SJSA1 (cell line): ENCODE data around the gene TTYH2. TPM values are rescaled to one million over a fixed set of nuclear protein-coding genes. Genes with fewer than 3 reads are reported as not detected.

Source experiments
- DNase-seq, 2 experiments: peaks; one replicate each; pipeline ENCODE4 v3.0.0-alpha.2; 2015 to 2020; ENCODE audit warnings: low spot score in 2 of 2, low read depth in 1 of 2
- H3K27ac ChIP-seq: fragments of 250-450 bp; sonication (Bioruptor Pico); 2 replicates; pipeline ENCODE4 v1.5.1; 2020; ENCODE audit warnings: mild to moderate bottlenecking, moderate library complexity
- H3K27me3 ChIP-seq: fragments of 250-450 bp; sonication (Bioruptor Pico); replicated peaks from 2 replicates; pipeline ENCODE4 v1.5.1; 2020; ENCODE audit warnings: mild to moderate bottlenecking, moderate library complexity
- H3K36me3 ChIP-seq: fragments of 250-450 bp; sonication (Bioruptor Pico); 2 replicates; pipeline ENCODE4 v1.5.1; 2020; ENCODE audit warnings: mild to moderate bottlenecking
- H3K4me1 ChIP-seq: fragments of 250-450 bp; sonication (Bioruptor Pico); replicated peaks from 2 replicates; pipeline ENCODE4 v1.6.1; 2021; ENCODE audit warnings: mild to moderate bottlenecking
- H3K4me3 ChIP-seq: fragments of 250-450 bp; sonication (Bioruptor Pico); 2 replicates; pipeline ENCODE4 v1.5.1; 2020; ENCODE audit warnings: mild to moderate bottlenecking
- H3K9me3 ChIP-seq: fragments of 250-450 bp; sonication (Bioruptor Pico); replicated peaks from 2 replicates; pipeline ENCODE4 v1.5.1; 2020; ENCODE audit warnings: mild to moderate bottlenecking
- total RNA-seq: library from RNA; depleted of rRNA; stranded (reverse); fragments of >200 nt; shearing (Covaris generic); gene quantifications from 2 replicates; pipeline ENCODE4 v1.2.3, GENCODE V29; 2014

TTYH2 gene
- total RNA-seq, 1 experiment from 2014 or later = 0.50 TPM

- H3K9me3 ChIP-seq = 0 out of 2 replicates have a peak, but pooled peaks cover 5% of the 10 kb centered on the region
- no peaks in the 10 kb centered on the region for H3K4me1 ChIP-seq
- no peaks in the 10 kb centered on the region for H3K36me3 ChIP-seq
- no peak overlapping the region for H3K27ac ChIP-seq
- H3K27me3 ChIP-seq = peaks cover 52% of the 10 kb centered on the region
- DNase-seq = no peak
- H3K4me3 ChIP-seq = no peak overlapping the region
Observed at GRCh38 chr17:74243013-74243755, 29.8 kb downstream of the TTYH2 start.

GRCh38 chr17:74244128-74244527, 30.8 kb downstream of the TTYH2 start:
- H3K27me3 ChIP-seq = peaks cover 57% of the 10 kb centered on the region
- no peaks in the 10 kb centered on the region for H3K4me1 ChIP-seq
- no peak for DNase-seq
- H3K4me3 ChIP-seq = no peak overlapping the region
- 0 out of 2 replicates have a peak, but pooled peaks cover 5% of the 10 kb centered on the region for H3K9me3 ChIP-seq
- no peaks in the 10 kb centered on the region for H3K36me3 ChIP-seq
- no peak overlapping the region for H3K27ac ChIP-seq

GRCh38 chr17:74244548-74244947, 31.2 kb downstream of the TTYH2 start:
- no peak overlapping the region for H3K27ac ChIP-seq
- H3K4me3 ChIP-seq = no peak overlapping the region
- no peaks in the 10 kb centered on the region for H3K36me3 ChIP-seq
- H3K27me3 ChIP-seq = peaks cover 53% of the 10 kb centered on the region
- H3K9me3 ChIP-seq = 0 out of 2 replicates have a peak, but pooled peaks cover 5% of the 10 kb centered on the region
- no peak for DNase-seq
- H3K4me1 ChIP-seq = no peaks in the 10 kb centered on the region

GRCh38 chr17:74245145-74245831, 31.9 kb downstream of the TTYH2 start:
- Histone ChIP-seq H3K4me3 (no peak overlapping the region), H3K4me1 (no peaks in the 10 kb centered on the region), H3K27me3 (peaks cover 57% of the 10 kb centered on the region), H3K9me3 (0 out of 2 replicates have a peak, but pooled peaks cover 5% of the 10 kb centered on the region), H3K27ac (no peak overlapping the region), H3K36me3 (no peaks in the 10 kb centered on the region)
- DNase-seq = no peak

GRCh38 chr17:74245871-74246270, 32.5 kb downstream of the TTYH2 start:
- no peak overlapping the region for H3K27ac ChIP-seq
- 0 out of 2 replicates have a peak, but pooled peaks cover 5% of the 10 kb centered on the region for H3K9me3 ChIP-seq
- H3K4me1 ChIP-seq = no peaks in the 10 kb centered on the region
- H3K4me3 ChIP-seq = no peak overlapping the region
- H3K36me3 ChIP-seq = no peaks in the 10 kb centered on the region
- no peak for DNase-seq
- H3K27me3 ChIP-seq = peaks cover 53% of the 10 kb centered on the region

GRCh38 chr17:74249590-74250270, 36.4 kb downstream of the TTYH2 start:
- Histone ChIP-seq H3K36me3 (no peaks in the 10 kb centered on the region), H3K27me3 (peaks cover 49% of the 10 kb centered on the region), H3K4me3 (no peak overlapping the region), H3K9me3 (0 out of 2 replicates have a peak, but pooled peaks cover 5% of the 10 kb centered on the region), H3K27ac (no peak overlapping the region), H3K4me1 (no peaks in the 10 kb centered on the region)
- no peak for DNase-seq

- H3K9me3 ChIP-seq = 0 out of 2 replicates have a peak, but pooled peaks cover 5% of the 10 kb centered on the region
Observed at GRCh38 chr17:74250324-74250995, 37.1 kb downstream of the TTYH2 start.

GRCh38 chr17:74251051-74251450, 37.7 kb downstream of the TTYH2 start:
- peaks cover 38% of the 10 kb centered on the region for H3K27me3 ChIP-seq
- no peaks in the 10 kb centered on the region for H3K36me3 ChIP-seq
- no peak overlapping the region for H3K4me3 ChIP-seq
- no peak overlapping the region for H3K27ac ChIP-seq
- H3K9me3 ChIP-seq = 0 out of 2 replicates have a peak, but pooled peaks cover 5% of the 10 kb centered on the region
- no peak for DNase-seq
- H3K4me1 ChIP-seq = no peaks in the 10 kb centered on the region

More at GRCh38 chr17:74250324-74250995, 37.1 kb downstream of the TTYH2 start:
- DNase-seq = no peak
- peaks cover 42% of the 10 kb centered on the region for H3K27me3 ChIP-seq
- H3K27ac ChIP-seq = no peak overlapping the region
- no peaks in the 10 kb centered on the region for H3K36me3 ChIP-seq
- H3K4me3 ChIP-seq = no peak overlapping the region
- no peaks in the 10 kb centered on the region for H3K4me1 ChIP-seq

- no peak for DNase-seq
- no peak overlapping the region for H3K27ac ChIP-seq
- H3K9me3 ChIP-seq = 0 out of 2 replicates have a peak, but pooled peaks cover 3% of the 10 kb centered on the region
- H3K4me3 ChIP-seq = no peak overlapping the region
- H3K27me3 ChIP-seq = peaks cover 33% of the 10 kb centered on the region
- H3K36me3 ChIP-seq = no peaks in the 10 kb centered on the region
- H3K4me1 ChIP-seq = no peaks in the 10 kb centered on the region
Observed at GRCh38 chr17:74251569-74251968, 38.2 kb downstream of the TTYH2 start.

GRCh38 chr17:74252211-74252610, 38.8 kb downstream of the TTYH2 start:
- no peak overlapping the region for H3K27ac ChIP-seq
- no peaks in the 10 kb centered on the region for H3K4me1 ChIP-seq
- H3K9me3 ChIP-seq = no peaks in the 10 kb centered on the region
- H3K4me3 ChIP-seq = no peak overlapping the region
- no peaks in the 10 kb centered on the region for H3K36me3 ChIP-seq
- no peak for DNase-seq
- peaks cover 34% of the 10 kb centered on the region for H3K27me3 ChIP-seq

GRCh38 chr17:74253036-74253435, 39.7 kb downstream of the TTYH2 start:
- Histone ChIP-seq H3K4me1 (no peaks in the 10 kb centered on the region), H3K36me3 (no peaks in the 10 kb centered on the region), H3K27ac (no peak overlapping the region), H3K4me3 (no peak overlapping the region), H3K27me3 (peaks cover 42% of the 10 kb centered on the region), H3K9me3 (no peaks in the 10 kb centered on the region)
- no peak for DNase-seq

GRCh38 chr17:74257311-74257710, 43.9 kb downstream of the TTYH2 start:
- DNase-seq = no peak
- no peaks in the 10 kb centered on the region for H3K36me3 ChIP-seq
- H3K27me3 ChIP-seq = peaks cover 57% of the 10 kb centered on the region
- H3K4me1 ChIP-seq = no peaks in the 10 kb centered on the region
- no peaks in the 10 kb centered on the region for H3K9me3 ChIP-seq
- no peak overlapping the region for H3K27ac ChIP-seq
- no peak overlapping the region for H3K4me3 ChIP-seq
